DND-41 (cell line): ENCODE data around the gene COG5.

Experiments used
- ATAC-seq: fragments of 200-7000 bp; cut with Tn5 transposase; 3 replicates; pipeline ENCODE4 v1.9.1; 2021; ENCODE audit warnings: low read depth; ENCODE audit not compliant: insufficient read depth
- DNase-seq: peaks from one replicate; pipeline ENCODE4 v3.0.0-alpha.2; 2020
- H2AFZ ChIP-seq: 2 replicates; pipeline ENCODE4 v1.6.0; 2012; ENCODE audit warnings: low read depth, low read length
- H3K27ac ChIP-seq: 2 replicates; pipeline ENCODE4 v1.5.1; 2012; ENCODE audit warnings: low read length, inconsistent platforms
- H3K27me3 ChIP-seq: fragments of 200-600 bp; sonication (generic); 2 replicates; pipeline ENCODE4 v1.6.0; 2012; ENCODE audit warnings: low read length, mild to moderate bottlenecking, inconsistent platforms; ENCODE audit not compliant: insufficient read depth, poor library complexity
- H3K36me3 ChIP-seq: 2 replicates; pipeline ENCODE4 v1.5.1; 2012; ENCODE audit warnings: low read length, inconsistent platforms; ENCODE audit not compliant: insufficient read depth
- H3K4me1 ChIP-seq: 2 replicates; pipeline ENCODE4 v1.5.1; 2012; ENCODE audit warnings: mild to moderate bottlenecking, low read length; ENCODE audit not compliant: insufficient read depth
- H3K4me2 ChIP-seq: 2 replicates; pipeline ENCODE4 v1.6.0; 2012; ENCODE audit warnings: mild to moderate bottlenecking, moderate library complexity, low read length, inconsistent platforms; ENCODE audit not compliant: insufficient read depth
- H3K4me3 ChIP-seq, 2 experiments: fragments of 200-600 bp in 1 of 2; shearing (Covaris generic) in 1 of 2; 2 replicates each; pipeline ENCODE4 v1.5.1; 2012 to 2016; ENCODE audit warnings: inconsistent platforms in 2 of 2, low read length in 2 of 2, mild to moderate bottlenecking in 2 of 2, low read depth in 1 of 2, moderate library complexity in 1 of 2
- H3K79me2 ChIP-seq: 2 replicates; pipeline ENCODE4 v1.6.0; 2012; ENCODE audit warnings: low read length, inconsistent platforms; ENCODE audit not compliant: insufficient read depth
- H3K9ac ChIP-seq: 2 replicates; pipeline ENCODE4 v1.6.0; 2012; ENCODE audit warnings: low read depth, mild to moderate bottlenecking, inconsistent platforms, low read length, moderate library complexity
- H3K9me3 ChIP-seq: 2 replicates; pipeline ENCODE4 v1.5.1; 2012; ENCODE audit warnings: low read length, moderate library complexity, mild to moderate bottlenecking, inconsistent platforms; ENCODE audit not compliant: insufficient read depth, severe bottlenecking
- H4K20me1 ChIP-seq: 2 replicates; pipeline ENCODE4 v1.6.0; 2012; ENCODE audit warnings: low read length; ENCODE audit not compliant: insufficient read depth
- EZH2 ChIP-seq: IDR thresholded peaks from 3 replicates; pipeline ENCODE4 v1.6.1; 2012; ENCODE audit warnings: borderline replicate concordance, low read depth, mild to moderate bottlenecking, moderate library complexity, low read length, inconsistent platforms; ENCODE audit not compliant: severe bottlenecking
- TF ChIP-seq, protein P1 (sequence below): IDR thresholded peaks from 2 replicates; pipeline ENCODE4 v1.5.1; 2012; ENCODE audit warnings: borderline replicate concordance, low read length, moderate library complexity, mild to moderate bottlenecking; ENCODE audit not compliant: poor library complexity, severe bottlenecking; ENCODE audit errors: extremely low read depth

COG5 gene

DNA sequence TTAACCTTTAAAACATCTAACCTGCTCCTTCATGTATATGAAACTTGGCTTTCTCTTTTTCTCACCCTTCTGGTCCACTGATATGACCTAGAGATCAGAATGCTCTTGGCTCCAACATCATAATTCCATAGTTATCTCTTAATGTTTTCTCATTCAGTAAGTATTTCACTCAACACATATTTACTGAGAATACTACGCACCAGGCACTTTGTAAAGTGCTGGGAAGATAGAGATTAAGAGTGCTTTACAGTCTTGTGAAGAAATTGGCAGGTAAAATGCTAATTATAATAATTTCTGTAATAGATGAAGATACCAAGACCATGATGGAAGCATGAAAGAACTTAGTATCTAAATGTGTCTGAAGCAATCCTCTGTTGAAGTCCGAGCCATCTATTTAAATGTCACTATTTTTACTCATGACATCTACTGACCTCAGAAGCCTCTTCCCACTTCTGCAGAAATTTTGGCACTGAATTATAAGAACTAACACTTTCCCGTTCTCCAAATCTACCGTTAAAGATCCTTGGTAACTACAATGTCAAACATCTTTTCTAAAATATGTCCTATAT lies 278.7 kb downstream of the COG5 start:
- DNase-seq (no peak), ATAC-seq (no peak)
- H3K27me3 ChIP-seq, result no peaks in the 10 kb centered on the region
- no peaks in the 10 kb centered on the region for H3K4me1 ChIP-seq
- H3K79me2 ChIP-seq, result no peaks in the 10 kb centered on the region
- H4K20me1 ChIP-seq, result no peaks in the 10 kb centered on the region
- H3K4me2 ChIP-seq, result no peak overlapping the region
- H3K9me3 ChIP-seq, result no peaks in the 10 kb centered on the region
- H3K36me3 ChIP-seq, result no peaks in the 10 kb centered on the region
- H2AFZ ChIP-seq, result no peak overlapping the region
- TF ChIP-seq, protein P1, sequence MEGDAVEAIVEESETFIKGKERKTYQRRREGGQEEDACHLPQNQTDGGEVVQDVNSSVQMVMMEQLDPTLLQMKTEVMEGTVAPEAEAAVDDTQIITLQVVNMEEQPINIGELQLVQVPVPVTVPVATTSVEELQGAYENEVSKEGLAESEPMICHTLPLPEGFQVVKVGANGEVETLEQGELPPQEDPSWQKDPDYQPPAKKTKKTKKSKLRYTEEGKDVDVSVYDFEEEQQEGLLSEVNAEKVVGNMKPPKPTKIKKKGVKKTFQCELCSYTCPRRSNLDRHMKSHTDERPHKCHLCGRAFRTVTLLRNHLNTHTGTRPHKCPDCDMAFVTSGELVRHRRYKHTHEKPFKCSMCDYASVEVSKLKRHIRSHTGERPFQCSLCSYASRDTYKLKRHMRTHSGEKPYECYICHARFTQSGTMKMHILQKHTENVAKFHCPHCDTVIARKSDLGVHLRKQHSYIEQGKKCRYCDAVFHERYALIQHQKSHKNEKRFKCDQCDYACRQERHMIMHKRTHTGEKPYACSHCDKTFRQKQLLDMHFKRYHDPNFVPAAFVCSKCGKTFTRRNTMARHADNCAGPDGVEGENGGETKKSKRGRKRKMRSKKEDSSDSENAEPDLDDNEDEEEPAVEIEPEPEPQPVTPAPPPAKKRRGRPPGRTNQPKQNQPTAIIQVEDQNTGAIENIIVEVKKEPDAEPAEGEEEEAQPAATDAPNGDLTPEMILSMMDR, result no peak
- TF ChIP-seq EZH2, result no peak
- no peak overlapping the region for H3K4me3 ChIP-seq
- H3K9ac ChIP-seq, result no peak overlapping the region
- no peak overlapping the region for H3K27ac ChIP-seq

DNA sequence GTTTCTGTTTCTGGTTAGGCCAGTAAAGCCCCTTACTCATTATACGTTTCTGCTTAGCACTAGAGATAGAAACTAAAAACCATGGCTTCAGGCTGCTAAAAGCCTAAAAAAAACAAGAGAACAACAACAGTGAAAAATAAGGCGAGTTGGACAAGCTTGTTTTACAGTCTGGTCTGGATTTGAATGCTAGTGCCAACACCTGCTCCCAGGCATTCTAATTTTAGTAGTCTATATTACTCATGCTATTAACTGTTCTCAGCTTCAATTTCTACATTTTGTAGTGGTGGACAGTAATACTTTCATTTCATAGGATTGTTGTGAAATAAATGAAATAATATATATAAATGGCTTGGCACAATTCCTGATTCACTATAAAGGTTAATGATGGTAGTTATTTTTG lies 286.4 kb downstream of the COG5 start:
- H3K4me2 ChIP-seq, result no peak overlapping the region
- TF ChIP-seq, protein P1, result no peak
- no peak for TF ChIP-seq EZH2
- no peaks in the 10 kb centered on the region for H4K20me1 ChIP-seq
- ATAC-seq, result no peak
- no peaks in the 10 kb centered on the region for H3K27me3 ChIP-seq
- H3K79me2 ChIP-seq, result no peaks in the 10 kb centered on the region
- H2AFZ ChIP-seq, result no peak overlapping the region
- no peaks in the 10 kb centered on the region for H3K4me1 ChIP-seq
- no peaks in the 10 kb centered on the region for H3K9me3 ChIP-seq
- DNase-seq, result no peak
- H3K27ac ChIP-seq, result no peak overlapping the region
- H3K4me3 ChIP-seq, result no peak overlapping the region
- no peak overlapping the region for H3K9ac ChIP-seq
- 0 out of 2 replicates have a peak, but pooled peaks cover 5% of the 10 kb centered on the region for H3K36me3 ChIP-seq

DNA sequence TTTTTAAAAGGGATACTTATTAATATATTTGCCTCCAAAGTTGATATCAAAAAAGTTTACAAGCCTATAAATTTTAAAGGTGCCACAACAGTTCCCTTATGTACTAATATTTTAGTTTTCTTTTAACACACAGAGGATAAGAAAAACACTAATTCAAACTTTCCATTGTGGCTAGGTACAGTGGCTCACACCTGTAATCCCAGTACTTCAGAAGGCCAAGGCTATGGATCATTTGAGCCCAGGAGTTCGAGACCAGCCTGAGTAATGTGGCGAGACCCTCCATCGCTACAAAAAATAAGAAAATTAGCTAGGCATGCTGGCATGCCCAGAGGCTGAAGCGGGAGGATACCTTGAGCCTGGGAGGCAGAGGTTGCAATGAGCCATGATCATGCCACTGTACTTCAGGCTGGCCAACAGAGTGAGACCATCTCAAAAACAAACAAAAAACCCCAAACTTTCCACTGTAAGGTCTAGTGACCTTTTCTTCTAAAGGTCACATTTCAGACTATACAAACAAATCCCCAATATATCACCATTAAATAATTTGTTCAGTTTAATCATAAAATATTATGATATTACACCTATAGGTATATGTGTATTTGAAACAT lies 287.4 kb downstream of the COG5 start:
- ATAC-seq (no peak), DNase-seq (no peak)
- Histone ChIP-seq H3K9me3 (no peaks in the 10 kb centered on the region), H3K4me3 (no peak overlapping the region), H3K27me3 (no peaks in the 10 kb centered on the region), H4K20me1 (no peaks in the 10 kb centered on the region), H3K4me2 (no peak overlapping the region), H3K27ac (no peak overlapping the region), H3K9ac (no peak overlapping the region), H3K36me3 (0 out of 2 replicates have a peak, but pooled peaks cover 5% of the 10 kb centered on the region), H2AFZ (no peak overlapping the region), H3K4me1 (no peaks in the 10 kb centered on the region), H3K79me2 (no peaks in the 10 kb centered on the region)
- TF ChIP-seq EZH2, result no peak
- TF ChIP-seq, protein P1, result no peak
